ENCODE results near the gene RANBP17.

- TF ChIP-seq BHLHE40 (IDR thresholded peaks at IDR 0.05; ENCODE audit: low read depth, low read length) (no peak), MAZ (IDR thresholded peaks at IDR 0.05; ENCODE audit: borderline replicate concordance, low read depth, low read length) (no peak), POLR2A (IDR thresholded peaks at IDR 0.05; ENCODE audit: low read depth, low read length) (no peak), MXI1 (IDR thresholded peaks at IDR 0.05; ENCODE audit: borderline replicate concordance, low read depth, low read length) (no peak)
- TF ChIP-seq, protein P1, sequence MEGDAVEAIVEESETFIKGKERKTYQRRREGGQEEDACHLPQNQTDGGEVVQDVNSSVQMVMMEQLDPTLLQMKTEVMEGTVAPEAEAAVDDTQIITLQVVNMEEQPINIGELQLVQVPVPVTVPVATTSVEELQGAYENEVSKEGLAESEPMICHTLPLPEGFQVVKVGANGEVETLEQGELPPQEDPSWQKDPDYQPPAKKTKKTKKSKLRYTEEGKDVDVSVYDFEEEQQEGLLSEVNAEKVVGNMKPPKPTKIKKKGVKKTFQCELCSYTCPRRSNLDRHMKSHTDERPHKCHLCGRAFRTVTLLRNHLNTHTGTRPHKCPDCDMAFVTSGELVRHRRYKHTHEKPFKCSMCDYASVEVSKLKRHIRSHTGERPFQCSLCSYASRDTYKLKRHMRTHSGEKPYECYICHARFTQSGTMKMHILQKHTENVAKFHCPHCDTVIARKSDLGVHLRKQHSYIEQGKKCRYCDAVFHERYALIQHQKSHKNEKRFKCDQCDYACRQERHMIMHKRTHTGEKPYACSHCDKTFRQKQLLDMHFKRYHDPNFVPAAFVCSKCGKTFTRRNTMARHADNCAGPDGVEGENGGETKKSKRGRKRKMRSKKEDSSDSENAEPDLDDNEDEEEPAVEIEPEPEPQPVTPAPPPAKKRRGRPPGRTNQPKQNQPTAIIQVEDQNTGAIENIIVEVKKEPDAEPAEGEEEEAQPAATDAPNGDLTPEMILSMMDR (conservative IDR thresholded peaks at IDR 0.05; ENCODE audit: low read depth, low read length) = no peak
- TF ChIP-seq, protein P2, sequence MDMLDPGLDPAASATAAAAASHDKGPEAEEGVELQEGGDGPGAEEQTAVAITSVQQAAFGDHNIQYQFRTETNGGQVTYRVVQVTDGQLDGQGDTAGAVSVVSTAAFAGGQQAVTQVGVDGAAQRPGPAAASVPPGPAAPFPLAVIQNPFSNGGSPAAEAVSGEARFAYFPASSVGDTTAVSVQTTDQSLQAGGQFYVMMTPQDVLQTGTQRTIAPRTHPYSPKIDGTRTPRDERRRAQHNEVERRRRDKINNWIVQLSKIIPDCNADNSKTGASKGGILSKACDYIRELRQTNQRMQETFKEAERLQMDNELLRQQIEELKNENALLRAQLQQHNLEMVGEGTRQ (IDR thresholded peaks at IDR 0.05; ENCODE audit: low read depth, low read length) = no peak
Observed at GRCh38 chr5:171344936-171345608, 483.3 kb downstream of the RANBP17 start.

Measured in IMR-90 (cell line).